ACHN (cell line): ENCODE measurements around the gene CBX7.
"Not testable (repeated sequence)": the region's sequence is repeated elsewhere in the genome, so short reads cannot be mapped to it uniquely, and the experiment has no call there.

Source experiments
- DNase-seq: peaks from one replicate; pipeline ENCODE4 v3.0.0-alpha.2; 2015
- in situ Hi-C: cut with HindIII; loops from 2 replicates; pipeline ENCODE4 v1.10.0; 2017; ENCODE audit warnings: low sequenced_read_pairs, low pct_ligation_motif_present, low pct_unique_long_range_greater_than_20kb

The CBX7 gene

DNA sequence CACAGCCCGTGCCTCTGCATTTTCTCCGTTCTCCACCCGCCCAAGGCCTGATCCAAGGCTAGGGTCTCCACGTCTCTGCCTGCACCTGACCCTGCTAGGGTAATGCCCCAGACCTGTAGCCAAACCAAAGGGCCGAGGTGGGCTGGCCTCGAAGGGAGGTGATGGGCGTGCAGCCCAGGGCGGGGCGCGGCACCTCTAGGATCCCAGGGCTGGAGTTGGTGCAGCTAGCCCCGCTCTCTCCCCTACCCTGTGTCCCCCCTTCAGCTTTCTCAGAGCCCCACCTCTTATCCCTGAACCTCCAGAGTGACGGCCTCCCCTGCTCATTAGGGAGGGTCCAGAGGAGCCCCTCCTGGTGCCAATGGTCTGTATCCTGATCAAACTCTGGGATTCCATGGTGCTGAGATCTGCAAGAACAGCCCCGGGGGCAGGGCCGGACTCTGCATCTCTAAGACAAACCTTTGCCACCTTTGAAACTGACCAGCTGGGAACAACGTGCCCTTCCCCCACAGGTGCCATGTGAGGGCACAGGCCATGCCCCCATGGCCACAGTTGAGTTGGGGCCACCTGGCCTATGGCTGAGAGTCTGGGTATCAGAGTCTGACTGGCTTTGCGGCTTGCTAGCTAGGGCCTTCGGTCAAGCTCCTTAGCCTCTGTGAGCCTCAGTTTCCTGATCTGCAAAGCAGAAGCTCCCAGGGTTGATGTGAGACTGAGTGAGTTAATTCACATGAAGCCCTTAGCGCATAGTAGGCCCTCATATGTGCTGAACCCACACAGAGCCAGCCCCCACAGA is 23.1 kb upstream of the CBX7 start:
- in situ Hi-C loops = no loop called here
- peak; percentile 68 for DNase-seq

DNA sequence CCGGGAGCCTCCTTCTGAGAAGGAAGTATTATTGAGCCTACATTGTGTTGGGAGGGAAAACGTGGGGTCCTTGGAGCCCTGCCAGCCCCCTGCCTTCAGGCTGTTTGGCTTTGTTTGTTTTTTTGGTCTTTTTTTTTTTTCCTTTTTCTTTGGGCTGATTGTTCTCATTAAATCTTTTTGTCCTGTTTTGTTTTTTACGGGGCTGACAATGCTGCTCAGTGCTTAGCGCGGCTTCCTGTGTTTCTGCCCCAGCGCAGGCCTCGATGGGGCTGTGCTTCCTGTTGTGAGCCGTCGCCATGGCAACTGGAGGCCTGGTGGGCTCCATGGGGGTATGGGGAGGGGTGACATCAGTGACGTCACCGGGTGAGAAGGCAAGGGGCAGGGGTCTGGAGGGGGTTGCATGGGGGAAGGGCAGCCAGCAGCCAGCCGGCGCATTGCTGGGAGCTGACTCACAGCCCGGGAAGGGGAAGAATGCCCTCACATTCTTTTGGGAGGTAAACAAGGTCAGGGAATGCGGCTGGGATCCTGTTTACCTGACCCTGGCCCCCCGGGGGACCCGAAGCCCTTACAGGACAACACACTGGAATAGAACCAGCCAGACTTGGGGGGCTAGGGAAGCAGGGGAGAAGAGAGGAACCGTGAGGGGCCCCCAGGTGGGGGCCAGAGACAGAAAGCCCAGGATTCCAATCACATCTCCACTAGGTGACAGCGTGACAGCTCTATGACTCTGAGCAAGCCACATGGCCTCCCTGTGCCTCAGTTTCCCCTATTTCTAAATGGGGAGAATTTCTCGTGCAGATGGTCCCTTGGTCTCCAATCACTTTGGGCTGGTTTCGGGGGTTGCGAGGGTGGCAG is 22.2 kb upstream of the CBX7 start:
- in situ Hi-C loops = no loop called here
- DNase-seq = peak; percentile 90

DNA sequence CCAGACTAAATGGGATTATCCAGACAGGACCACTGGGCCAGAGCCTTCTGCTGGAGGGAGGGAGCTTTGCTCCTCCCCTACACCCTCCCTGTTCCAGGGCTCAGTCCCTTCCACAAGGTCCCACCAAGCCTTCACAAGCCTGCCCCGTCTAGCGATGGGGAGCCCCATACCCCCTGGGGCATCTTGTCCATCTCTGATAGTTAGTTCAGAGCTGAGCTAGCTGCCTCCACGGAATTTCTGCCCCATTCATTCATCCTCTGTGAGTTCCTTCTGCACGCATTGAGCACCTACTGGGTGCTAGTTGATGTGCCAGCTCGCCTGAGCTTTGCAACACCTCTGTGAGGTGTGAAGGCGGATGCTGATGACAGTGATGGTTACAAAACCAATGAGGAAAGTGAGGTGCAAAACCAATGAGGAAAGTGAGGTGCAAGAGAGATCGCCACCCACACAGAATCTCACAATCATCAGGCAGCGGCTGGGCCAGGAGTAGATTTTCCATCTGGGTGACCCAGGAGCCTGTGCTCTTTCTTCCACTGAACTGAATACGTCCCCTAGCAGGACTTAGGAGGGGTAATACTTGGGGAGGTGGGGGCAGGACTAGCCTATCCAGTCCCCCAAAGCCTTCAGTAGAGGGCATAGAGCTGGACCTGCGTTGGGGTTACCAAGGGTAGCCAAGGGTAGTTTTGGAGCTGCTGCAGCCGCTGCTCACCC is 21.5 kb upstream of the CBX7 start:
- DNase-seq = no peak
- in situ Hi-C loops = no loop called here

DNA sequence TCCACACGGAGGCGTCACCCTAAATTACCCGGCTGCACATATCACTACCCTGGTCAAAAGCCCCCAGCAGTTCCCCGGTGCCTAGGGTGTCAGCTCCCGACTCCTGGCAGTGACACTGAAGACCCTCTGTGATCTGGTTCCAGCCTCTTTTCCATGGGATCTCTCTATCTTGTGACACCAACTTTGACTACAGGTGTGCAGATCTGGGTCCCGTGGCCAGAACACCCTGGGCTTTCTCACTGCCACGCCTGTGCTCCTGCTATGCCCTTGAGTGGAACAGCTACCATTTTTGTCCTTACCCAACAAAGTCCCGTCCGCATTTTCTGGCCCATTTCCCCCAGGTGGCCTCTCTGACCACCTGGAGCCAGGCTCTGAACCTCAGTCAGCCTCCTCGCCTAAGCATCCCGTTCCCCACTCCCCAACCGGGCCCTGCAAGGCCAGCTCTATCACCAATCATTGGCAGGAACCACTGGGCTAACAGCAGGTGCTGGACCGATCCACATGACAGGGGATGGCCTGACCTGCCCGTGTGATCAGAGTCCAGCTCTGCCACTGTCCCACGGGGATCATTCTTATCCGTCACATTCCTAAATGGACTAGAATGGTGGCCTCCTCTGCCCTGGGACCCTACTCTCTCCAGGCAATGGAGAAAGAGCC is 20.7 kb upstream of the CBX7 start:
- no peak for DNase-seq
- in situ Hi-C loops = no loop called here

DNA sequence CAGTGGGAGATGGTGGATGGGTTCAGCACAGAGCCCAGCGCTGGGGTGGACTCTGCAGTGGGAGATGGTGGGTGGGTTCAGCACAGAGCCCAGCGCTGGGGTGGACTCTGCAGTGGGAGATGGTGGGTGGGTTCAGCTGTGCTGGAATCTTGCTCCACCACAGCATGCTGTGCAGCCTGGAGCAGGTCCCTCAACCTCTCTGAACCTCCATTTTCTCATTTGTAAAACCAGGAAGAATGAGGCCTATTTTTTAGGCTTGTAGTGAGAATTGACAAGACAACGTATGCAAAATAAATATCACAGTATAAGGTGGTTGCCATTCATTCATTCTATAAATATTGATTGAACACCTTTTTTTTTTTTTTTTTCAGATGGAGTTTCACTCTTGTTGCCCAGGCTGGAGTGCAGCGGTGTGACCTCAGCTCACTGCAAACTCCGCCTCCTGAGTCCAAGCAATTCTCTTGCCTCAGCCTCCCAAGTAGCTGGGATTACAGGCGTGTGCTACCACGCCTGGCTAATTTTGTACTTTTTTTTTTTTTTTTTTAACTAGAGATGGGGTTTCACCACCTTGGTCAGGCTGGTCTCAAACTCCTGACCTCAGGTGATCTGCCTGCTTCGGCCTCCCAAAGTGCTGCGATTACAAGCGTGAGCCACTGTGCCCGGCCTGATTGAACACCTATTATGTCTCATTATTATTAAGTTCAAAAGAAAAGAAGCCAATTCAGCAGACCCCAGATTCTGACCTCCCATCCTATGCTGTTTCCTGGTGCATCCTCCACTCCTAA is 20.0 kb upstream of the CBX7 start:
- in situ Hi-C loops = not testable (repeated sequence)

DNA sequence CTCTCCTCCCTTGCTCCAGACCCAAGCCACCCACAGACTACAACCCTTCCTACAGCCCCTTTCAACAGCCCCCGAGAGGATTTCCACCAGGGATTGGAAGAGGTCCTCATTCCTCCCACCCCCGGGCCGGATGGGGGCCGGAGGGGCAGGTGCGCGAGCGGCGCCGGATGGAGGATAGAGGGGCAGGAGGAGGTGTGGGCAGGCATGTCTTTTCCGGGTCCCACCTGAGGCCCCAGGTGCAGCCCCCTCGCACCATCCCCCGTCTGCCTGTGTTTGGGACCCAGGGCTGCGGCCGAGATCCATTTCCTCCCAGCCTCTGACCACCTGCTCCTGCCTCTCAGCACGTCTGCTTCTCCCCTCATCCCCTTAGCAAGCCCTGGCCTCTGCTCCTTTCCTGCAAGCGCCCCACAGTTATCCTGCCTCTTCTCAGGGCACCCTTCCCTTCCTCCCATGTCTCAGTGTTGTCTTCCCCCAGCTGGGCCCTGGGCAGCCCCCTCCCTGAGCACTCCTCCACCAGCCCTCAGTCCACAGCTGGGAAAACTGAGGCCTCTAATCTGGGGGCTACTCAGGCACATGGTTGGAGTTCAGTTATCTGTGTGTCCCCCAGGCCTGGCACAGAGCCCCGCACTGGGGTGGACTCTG is 19.3 kb upstream of the CBX7 start:
- in situ Hi-C loops = no loop called here
- DNase-seq = no peak

More for the DNA sequence above, 20.0 kb upstream of the CBX7 start:
- not testable (repeated sequence) for DNase-seq

DNA sequence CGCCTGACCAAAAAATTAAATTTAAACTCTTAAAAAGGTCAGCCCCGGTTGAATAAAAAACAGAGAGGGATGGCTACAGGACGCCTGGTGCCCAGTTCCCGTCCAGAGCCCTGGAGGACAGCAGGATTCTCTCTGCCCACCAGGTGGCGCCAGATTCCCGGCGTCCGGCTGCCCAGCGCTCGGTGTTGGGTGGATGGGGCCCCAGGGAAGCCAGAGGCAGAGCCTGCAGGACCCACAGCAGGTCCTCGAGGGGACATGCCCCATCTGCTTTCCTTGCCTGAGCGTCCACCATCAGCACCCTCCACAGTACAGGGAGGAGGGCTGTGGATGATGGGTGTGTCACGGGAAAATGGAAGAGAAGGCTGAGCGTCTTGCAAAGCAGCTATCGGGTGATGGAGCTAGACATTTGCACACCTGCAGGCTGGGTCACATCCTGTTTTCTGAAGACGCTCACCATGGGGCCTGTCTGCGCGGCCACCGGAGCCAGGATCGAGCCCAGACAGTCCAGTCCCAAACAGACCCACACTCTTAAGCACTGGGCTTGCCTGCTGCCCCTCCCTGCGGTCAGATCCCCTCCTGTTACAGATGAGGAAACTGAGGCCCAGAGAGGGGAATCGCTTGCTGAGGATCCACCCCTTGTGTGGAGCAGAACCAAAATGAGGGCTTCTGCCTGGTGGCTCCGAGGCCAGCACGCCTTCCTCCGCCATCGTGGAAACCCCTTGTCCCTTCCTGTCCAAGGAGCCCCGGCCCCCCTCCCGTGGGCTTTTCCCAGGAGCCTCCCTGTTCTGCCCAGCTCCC is 18.5 kb upstream of the CBX7 start:
- in situ Hi-C loops = no loop called here

DNA sequence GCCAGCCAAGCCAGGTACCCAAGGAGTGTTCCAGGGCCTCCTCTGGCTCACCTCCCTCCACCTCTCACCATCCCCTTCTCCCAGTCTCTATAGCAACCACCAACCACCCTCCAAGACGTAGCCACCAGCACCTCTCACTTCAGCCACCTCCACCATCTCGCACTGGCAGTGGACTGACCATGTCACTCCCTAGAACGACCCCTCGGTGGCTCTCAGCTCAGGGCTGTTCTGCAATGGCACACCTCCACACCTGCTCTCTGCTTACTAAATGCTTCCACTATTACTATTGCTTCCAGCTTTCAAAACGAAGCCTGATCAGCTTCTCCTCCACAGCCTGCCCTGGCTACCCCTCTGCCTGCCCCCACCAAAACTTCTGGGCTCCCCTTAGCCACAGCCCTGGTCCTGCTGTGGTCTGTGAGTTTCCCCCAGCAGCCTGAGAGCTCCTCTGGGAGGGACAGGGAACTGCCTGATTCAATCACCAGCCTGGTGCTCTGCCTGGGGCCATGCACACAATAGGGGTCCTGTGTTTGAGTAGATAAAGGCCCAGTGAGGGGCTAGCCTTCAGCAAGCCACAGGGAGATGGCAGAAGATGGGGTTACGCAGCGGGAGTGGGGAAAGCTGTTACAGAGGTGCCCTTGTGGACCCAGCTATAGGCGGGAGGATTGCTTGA is 17.5 kb upstream of the CBX7 start:
- no peak for DNase-seq
- in situ Hi-C loops = no loop called here

More for the DNA sequence above, 18.5 kb upstream of the CBX7 start:
- DNase-seq = peak; percentile 74

DNA sequence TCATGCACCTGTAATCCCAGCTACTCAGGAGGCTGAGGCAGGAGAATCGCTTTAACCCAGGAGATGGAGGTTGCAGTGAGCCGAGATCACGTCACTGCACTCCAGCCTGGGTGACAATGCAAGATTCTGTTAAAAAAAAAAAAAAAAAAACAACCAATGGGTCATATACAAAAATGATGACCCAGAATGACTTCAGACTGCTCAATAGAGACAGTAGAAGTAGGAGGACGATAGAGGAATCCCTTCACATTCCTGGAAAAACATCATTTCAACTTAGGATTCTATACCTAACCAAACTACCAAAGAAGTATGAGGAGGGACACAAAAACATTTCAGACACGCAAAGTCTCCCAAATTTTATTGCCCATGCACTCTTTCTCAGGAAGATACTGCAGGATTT is 14.1 kb upstream of the CBX7 start:
- no peak for DNase-seq
- in situ Hi-C loops = no loop called here

DNA sequence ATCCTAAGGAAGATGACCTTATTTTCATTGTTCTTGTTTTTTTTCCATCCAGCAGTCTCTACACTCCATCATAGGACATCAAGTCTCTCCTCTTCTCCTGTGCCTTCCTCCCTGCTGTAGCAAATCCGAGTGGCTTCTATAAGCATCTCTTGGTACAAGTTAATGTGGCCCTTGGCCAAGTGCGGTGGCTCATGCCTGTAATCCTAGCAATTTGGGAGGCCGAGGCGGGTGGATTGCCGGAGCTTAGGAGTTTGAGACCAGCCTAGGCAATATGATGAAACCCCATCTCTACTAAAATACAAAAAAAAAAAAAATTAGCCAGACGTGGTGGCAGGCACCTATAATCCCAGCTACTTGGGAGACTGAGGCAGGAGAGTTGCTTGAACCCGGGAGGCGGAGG is 3.6 kb upstream of the CBX7 start:
- in situ Hi-C loops, DNase-seq: not testable (repeated sequence)

DNA sequence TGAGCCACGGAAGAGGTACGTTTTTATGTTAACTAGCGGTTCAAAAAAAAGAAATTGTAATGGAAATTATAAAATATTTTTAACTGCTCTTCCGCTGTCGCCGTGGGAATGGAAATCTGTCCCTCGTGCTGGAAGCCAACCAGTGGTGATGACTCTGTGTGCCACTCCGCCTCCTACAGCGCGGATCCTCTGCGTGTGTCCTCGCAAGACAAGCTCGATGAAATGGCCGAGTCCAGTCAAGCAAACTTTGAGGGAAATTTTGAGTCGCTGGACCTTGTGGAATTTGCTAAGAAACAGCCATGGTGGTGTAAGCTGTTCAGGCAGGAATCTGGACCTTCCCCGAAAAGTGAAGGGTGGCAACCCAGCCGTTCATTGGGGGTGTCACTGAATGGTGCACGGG is 2.9 kb upstream of the CBX7 start:
- in situ Hi-C loops = no loop called here
- DNase-seq = no peak

DNA sequence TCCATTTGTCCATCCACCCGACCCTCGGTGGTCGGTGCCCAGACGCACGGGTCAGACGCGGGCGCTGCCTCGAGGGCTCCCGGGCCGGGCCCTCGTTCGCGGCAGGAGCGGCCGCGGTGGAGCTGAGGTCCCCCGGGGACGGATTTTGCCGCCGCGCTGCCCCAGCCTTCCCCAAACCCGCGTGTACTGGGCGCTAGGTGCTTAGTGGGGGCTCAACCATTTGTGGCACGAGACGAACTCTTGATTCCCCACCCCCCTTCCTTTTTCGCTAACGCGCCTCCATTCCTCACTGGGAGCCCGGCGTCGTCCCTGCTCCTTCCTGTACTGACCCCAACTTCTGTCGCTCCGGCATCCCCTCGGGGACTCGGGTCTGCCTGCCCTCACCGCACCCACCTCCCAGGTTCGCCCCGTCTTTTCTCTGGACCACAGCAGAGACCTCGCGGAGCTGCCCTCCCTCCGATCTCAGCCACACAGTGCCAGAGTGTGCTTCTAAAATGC is 789 bp upstream of the CBX7 start:
- no peak for DNase-seq
- in situ Hi-C loops = no loop called here

DNA sequence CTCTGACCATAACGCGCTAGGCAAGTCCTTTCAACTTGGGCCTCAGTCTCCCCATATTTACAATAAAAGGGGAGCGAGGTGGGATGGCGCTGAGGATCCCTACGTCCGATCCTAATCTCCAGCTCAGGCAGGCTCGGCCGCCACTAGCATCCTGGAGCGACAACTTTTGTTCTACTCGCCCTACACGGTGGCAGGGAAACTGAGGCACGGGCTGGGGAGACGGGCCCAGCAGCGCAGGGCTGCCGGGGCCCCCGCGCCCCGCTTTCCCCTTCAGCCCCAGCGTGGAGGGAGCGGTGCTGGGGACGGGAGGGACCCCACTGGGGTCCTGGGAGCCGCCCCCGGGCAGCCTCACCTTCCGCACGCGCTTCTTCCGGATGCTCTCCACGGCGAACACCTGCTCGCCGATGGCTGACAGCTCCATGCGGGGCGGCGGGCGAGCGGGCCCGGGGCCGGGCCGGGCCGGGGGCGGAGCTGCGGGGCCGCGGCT is 413 bp downstream of the CBX7 start:
- DNase-seq = no peak
- in situ Hi-C loops = no loop called here

DNA sequence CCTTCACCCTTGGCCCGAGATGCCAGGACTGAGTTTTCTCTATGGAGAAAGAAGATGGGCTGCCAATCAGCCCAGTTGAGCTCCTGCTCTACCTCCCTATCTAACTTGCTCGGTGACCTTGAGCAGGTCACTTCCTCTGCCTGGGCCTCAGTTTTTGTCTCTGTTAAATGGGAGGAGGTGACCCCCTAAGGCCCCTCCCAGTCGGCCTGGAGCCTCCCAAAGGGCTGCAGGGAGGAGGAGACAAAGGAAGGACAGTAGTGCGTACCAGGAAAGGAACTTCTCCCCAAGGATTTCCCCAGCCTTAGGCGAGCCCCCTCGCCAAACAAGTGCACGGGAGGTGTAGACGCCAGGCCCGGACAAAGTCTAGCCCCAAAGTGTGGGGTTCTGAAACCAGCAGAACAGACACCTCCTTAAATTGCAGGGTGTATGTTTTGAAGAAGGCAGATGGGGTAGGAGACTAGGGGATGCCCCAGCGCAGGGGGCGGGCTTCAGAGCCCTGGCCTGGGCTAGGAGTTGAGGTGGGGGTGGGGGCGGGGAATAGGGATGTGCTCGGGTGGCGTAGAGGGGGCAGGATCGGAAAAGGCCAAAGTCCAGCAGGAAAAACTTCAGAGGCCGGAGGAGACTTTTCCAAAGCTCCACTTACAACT is 1.0 kb downstream of the CBX7 start:
- in situ Hi-C loops = no loop called here
- DNase-seq = no peak

DNA sequence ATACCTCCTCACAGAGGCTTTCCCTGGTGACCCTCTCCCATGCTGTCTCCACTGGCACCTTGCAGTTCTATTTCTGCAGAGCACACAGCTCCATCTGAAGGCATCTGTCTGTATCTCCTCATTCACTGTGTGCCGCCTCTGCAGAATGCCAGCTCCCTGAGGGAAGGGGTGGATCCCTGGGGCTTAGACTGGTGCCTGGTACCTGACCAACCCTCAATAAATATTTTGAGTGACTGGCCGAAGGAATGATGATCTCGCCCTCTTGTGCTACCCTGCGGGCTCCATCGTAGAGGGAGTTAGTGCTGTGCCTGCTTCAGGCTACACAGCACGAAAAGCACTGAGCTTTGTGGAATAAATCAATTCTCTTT is 1.6 kb downstream of the CBX7 start:
- in situ Hi-C loops = no loop called here
- DNase-seq = no peak
